ENCODE results near the gene KCNK5.
A peak's percentile ranks its signal among the peaks of the same experiment; 100 is the strongest.

KCNK5 gene

DNA sequence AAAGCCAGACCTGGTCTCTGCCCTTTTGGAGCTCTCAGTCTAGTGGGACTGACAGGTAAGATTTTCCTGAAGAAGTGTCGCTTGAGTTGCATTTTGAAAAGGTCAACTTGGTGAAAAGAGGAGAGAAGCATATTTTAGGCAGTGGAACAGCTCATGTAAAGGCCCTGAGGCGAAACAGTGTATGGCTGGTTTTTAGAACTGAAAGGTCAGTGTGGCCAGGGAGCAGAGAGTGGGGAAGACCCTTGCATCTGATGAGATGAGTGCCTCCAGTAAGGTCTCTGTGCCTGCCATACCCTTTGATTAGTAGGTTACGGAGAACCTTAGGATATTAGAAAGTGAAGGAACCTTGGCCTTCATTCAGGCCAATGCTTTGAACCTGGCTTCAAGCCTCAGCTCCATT lies 58.4 kb downstream of the KCNK5 start:
- DNase-seq: no peak

DNA sequence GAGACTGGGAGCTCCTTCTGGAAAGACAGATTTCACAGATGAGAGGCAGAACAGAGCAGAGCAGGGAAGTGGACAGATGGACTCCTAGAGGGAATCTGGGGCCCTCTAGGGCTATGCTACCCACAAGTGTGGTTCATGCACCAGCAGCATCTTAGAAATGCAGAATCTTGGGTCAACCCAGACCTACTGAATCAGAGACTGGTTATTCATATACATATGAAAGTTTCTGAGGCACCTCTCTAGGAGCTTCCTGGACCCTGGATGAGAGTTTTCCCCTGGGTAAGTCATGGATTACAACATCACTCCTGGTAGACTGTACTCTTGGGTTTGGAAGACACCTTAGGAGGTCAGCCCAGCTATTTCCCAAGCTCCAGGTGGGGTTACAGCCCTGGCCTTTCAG lies 58.9 kb downstream of the KCNK5 start:
- DNase-seq: no peak

GRCh38 chr6:39169448-39170344 lies 59.6 kb downstream of the KCNK5 start:
- DNase-seq: no peak

DNA sequence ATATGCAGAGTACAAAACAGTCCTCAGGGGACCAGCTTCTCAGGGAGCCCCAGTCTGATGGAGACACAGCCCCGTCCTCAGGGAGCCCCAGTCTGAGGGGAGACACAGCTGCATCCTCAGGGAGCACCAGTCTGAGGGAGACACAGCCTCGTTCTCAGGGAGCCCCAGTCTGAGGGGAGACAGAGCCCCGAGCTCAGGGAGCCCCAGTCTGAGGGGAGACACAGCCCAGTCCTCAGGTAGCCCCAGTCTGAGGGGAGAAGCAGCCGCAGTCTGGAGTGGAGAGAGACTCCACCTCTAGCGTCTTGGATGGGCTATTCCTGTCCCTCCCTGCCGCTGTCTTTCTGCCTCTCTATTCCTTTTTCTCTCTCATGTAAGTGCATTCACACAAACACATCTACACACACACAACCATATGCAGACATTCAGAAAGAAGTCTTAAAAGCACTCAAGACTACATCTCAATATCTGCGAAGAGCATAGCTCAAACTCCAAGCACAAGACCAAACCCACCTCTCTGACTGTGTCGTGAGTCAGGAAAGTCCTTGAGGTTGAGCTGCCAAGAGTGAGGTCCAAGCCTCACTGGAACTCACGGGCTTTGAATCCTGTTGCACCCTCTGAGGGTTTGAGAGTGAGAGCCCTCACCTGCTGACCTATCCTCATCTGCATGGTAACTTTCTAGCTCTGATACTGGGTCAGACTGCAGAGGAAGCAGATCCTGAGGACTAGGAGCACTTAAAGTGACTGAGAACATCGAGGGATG lies 61.2 kb downstream of the KCNK5 start:
- DNase-seq: no peak

- no peak for DNase-seq
These were observed 62.0 kb downstream of the KCNK5 start for GRCh38 chr6:39167321-39167720.

- no peak for DNase-seq
These were observed 62.4 kb downstream of the KCNK5 start for GRCh38 chr6:39166912-39167290.

DNA sequence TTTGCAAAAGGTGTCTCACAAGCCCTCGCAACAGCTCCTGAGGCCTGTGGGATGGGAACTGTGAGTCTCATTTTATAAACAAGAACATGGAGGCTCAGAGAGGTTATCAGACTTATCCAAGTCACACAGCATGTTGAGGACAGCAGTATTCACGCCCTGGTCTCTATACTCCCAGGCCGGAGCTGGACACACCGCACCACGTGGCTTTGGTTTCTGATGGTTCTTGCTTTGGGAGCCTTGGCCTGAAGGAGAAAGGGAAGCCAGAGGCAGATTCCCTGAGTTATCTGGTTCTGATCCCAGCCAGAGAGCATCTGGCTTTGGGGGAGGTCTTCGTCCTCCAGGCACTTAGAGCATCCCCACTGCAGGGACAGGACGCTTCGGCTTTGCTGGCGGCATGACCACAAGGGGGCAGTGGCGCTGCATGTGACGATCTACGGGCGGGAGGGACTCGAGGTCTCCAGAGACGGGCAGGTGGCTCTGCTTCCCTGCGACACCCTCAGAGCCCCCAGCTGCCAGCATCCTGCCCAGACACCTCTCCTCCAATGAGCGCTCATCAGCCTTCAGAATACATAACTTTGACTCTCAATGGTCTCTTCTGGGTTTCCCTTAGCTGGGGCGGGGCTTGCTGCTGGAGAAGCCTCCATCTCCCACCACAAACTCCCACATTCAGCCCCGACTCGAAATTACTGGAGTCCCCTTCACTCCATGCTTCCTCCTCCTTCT lies 62.9 kb downstream of the KCNK5 start:
- peak; percentile 74 for DNase-seq

GRCh38 chr6:39157511-39157910 lies 71.8 kb downstream of the KCNK5 start:
- no peak for DNase-seq

- no peak for DNase-seq
These were observed 72.5 kb downstream of the KCNK5 start for GRCh38 chr6:39156801-39157200.

DNA sequence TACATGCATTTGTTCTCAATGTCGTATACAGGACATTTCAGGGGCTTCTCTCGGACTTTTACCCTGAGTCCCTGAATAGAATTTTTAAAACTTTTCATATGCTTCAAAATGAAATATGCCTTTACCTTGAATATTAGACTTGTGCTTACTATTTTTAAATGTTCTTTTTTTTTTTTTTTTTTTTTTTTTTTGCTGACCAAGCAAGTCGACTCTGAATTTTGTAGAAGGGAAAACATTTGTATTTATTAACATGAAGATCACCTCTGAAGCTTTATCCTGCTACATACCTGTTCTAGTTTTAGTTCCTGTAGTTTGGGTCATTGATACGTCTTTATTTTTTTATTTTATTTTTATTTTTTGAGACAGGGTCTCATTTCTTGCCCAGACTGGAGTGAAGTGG lies 74.6 kb downstream of the KCNK5 start:
- DNase-seq: no peak

DNA sequence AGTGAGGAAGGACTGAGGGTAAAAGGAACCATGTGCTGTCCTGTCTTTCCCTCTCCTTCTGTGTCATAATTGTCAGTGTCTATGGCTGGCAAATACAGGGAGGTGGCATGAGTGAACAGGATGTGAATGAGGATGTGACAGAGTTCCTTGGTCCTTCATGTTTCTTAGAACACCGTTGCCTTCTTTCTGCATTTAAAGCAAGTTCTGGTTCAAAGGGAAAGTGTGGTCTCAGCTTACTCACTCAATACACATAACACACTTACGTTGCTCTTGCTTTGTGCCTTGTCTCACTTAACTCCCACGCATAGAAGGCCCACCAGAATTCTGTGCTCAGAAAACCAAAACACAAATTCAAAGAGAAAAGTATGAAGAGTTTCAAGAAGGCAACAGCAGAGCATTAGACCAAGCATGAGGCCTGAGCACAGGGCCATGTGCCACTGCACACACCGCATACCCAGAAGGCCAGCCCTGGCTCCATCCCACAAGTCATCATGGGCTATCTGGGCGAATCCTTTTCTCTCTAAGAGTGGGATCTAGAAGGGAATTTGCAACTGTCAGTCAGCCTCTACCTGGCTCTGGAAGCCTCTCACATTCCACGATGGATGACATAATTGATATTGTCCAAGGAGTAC lies 75.4 kb downstream of the KCNK5 start:
- no peak for DNase-seq

DNA sequence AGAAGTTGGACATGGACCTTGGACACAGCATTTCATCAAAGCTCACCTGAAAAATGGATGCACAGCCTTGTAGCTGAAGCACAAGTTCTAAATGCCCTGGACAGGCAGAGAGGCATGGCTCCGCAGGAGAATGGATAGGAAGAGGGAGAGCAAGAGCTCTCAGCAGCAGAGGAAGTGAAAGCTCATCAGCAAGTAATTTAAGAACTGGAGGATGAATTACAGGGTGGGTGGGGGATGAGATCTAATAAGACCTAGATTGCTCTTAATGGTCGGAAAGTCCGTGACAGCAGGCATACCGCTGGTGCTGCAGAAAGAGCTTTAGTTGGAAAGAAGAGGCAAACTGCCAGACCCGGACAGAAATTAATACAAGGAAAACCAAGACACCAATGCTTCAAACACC lies 77.0 kb downstream of the KCNK5 start:
- no peak for DNase-seq

DNA sequence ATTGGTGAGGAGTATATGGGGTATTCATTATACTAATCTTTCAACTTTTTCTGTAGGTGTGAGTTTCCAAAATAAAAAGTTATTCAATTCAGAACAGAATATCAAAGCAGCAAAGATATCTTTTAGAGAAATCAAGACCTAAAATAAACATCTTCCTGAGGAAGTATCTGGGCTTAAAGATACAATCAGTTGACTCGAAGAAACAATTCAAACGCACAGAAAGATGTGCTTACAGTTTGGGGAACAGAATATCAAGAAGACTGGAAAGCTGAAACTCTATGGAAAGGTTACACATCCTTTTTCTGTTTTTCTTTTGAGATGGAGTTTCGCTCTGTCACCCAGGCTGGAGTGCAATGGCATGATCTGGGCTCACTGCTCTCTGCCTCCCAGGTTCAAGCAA lies 78.1 kb downstream of the KCNK5 start:
- DNase-seq: no peak

- no peak for DNase-seq
These were observed 84.6 kb downstream of the KCNK5 start for GRCh38 chr6:39144481-39145173.

- DNase-seq: no peak
These were observed 85.9 kb downstream of the KCNK5 start for GRCh38 chr6:39143238-39143930.

GRCh38 chr6:39140556-39141167 lies 88.6 kb downstream of the KCNK5 start:
- peak; percentile 21 for DNase-seq
